Urothelium cell line (cell line): ENCODE measurements around the gene LRRC8C.
A peak's percentile ranks its signal among the peaks of the same experiment; 100 is the strongest.
"Not testable (repeated sequence)": the region's sequence is repeated elsewhere in the genome, so short reads cannot be mapped to it uniquely, and the experiment has no call there.

Experiments
- DNase-seq: peaks from one replicate; pipeline ENCODE4 v3.0.0; 2011; ENCODE audit warnings: low spot score, mixed read lengths
- FAIRE-seq: peaks from 2 replicates; lab custom pipeline; 2011; peaks lifted over from hg19 to GRCh38; lab: Jason Lieb, UNC

LRRC8C gene

DNA sequence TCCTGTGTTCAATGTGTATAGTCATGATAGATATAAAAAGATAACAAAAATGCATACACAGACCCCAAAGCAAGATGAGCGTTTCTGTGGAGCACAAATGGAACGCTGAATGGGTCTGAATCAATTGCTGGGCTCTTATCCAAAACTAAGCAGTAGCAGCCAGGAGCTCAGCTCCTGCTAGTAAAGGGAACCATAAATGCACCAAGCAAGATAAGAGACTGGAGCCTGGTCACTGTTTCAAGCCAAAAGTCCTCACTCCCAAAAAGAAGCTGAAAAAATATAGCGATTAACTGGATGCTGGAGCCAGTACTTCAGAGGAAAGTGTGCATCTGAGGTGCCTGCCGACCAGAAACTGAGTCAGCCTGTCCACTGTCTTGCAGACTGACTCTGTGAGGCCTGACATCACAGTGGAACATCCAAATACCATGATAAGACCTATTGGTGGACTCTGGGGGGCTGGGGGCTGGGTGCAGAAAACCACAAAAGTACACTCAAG is 68.9 kb downstream of the LRRC8C start:
- no peak for FAIRE-seq
- DNase-seq: no peak

DNA sequence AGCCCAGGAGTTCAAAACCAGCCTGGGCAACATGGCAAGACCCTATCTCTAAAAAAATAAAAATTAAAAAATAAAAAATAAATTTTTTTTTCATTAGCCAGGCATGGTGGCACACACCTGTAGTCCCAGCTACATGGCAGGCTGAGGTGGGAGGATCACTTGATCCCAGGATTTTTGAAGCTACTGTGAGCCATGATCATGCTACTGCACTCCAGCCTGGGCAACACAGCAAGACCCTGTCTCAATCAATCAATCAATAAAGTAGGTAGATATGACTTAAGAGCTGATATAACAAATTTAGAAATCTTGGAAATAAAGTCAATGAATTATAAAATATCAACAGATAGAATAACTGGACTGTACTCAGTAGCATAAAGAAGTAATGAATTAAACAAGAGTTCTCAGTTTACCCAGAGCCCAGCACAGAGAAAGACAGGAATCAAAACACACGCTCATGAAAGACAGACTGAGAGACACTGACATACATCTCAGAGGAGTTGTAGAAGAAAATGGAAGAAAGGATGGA is 69.7 kb downstream of the LRRC8C start:
- FAIRE-seq (no peak), DNase-seq (no peak)

DNA sequence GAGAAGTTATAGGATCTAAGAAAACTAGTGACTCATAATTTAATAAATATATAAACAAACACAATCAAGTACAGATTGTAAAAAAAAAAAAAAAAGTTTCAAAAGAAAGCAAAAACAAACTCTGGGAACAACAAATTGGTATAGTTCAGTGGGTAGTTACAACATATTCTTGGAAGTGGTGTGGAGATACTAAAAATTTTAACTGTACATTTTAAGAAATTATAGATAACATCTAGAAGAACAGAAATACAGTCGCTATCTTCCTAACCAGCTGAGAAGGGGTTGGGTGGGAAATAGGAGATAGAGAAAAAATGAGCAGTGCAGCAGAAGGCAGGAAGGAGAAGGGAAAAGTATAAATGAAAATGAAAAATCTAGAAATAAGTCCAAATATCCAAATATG is 70.5 kb downstream of the LRRC8C start:
- no peak for FAIRE-seq

DNA sequence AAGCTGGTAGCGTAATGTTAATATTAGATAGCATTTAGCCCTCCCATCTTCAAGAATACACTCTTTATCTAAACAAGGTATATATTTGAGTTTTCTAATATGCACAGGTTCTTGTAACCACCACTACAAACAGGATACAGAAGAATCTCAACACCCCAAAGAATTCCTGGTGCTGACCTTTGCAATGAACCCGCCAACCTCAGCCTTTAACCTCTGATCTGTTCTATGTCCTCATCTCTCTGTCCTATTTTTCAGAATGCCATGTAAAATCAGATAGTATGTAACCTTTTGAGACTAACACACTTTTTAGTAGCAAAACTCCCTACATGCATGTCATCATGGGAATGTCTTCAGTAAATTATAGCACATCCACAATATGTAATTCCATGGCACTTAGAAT is 71.1 kb downstream of the LRRC8C start:
- FAIRE-seq (no peak), DNase-seq (no peak)

More for the DNA sequence above, 70.5 kb downstream of the LRRC8C start:
- no peak for DNase-seq

DNA sequence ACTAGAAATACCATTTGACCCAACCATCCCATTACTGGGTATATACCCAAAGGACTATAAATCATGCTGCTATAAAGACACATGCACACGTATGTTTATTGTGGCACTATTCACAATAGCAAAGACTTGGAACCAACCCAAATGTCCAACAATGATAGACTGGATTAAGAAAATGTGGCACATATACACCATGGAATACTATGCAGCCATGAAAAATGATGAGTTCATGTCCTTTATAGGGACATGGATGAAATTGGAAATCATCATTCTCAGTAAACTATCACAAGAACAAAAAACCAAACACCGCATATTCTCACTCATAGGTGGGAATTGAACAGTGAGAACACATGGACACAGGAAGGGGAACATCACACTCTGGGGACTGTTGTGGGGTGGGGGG is 72.0 kb downstream of the LRRC8C start:
- not testable (repeated sequence) for DNase-seq

DNA sequence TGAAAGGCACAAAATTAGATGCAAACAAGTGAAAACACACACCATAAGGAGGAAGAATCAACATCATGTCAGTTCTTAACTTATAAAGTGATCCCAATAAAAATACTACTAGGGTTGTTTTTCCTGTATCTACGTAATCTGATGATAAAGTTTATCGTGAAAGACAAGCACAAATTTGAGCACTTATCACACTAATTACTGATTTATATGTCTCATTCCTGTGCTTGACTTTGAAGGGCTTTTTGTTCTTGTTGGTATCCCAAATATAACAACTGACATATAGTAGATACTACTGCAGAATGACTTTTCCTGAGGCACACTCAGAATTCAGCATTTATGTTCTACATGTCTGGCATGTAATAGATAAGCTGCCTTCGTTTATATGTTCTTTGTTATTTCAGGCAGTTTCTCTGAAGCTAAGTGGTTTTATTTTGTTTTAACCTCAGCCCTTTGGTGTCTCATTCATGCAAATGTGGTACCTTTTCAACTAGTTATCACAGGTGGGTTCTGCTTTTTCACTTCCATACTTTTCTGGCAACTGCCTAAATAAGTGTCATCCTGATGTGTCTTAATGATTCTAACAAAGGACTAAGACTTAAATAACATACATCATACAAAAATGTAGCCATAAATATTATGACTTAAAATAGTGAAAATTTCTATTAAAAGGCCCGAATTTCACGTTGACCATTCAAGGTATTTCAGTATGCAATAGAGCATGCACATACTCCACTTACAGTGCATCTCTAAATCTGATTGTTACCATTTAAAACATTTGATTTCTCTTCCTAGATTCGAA is 73.2 kb downstream of the LRRC8C start:
- FAIRE-seq (no peak), DNase-seq (no peak)

More for the DNA sequence above, 72.0 kb downstream of the LRRC8C start:
- FAIRE-seq: not testable (repeated sequence)

DNA sequence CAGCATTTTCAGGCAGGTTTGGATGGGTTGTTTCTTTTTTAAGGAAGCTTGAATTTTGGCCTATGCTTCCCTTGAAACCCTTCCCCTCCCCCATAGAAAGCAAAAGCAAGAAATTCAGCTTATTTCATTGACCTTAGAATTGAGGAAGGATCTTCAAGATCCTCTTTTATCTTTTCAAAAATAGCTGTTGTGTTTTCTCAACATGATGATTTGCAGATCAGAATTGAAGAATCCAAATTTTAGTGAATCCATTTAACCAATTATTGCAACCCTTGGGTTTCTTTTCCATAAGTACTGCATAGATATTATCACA is 73.7 kb downstream of the LRRC8C start:
- FAIRE-seq (no peak), DNase-seq (no peak)

DNA sequence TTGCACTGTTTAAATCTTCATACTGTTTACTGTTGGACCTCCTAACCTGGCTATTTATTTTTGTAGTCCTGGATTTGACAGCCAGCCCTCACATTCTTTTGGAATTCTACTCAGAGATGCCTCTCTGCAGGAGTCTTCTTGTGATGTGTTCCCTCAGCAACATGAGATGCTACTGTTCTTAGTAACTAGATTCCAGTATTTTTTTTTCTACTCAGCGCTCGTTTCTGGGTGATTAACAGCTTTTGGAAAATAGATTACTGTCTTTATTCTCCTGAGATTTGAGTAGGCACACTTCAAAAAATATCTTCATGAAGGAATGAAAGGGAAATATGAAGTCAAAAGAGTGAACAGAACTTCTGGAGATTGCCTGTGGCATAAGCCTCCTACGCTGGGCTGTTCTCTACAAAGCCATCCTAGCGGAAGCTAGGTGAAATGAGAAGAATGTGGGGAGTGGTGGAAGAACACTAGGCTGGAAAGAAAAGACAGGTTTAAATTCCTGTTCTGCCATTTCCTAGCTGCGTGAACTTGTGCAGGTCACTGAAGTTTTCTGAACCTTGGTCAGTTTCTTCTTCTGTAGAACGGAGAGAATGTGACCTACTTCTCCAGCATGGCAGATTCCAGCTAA is 75.9 kb downstream of the LRRC8C start:
- FAIRE-seq (no peak), DNase-seq (peak; percentile 17)

DNA sequence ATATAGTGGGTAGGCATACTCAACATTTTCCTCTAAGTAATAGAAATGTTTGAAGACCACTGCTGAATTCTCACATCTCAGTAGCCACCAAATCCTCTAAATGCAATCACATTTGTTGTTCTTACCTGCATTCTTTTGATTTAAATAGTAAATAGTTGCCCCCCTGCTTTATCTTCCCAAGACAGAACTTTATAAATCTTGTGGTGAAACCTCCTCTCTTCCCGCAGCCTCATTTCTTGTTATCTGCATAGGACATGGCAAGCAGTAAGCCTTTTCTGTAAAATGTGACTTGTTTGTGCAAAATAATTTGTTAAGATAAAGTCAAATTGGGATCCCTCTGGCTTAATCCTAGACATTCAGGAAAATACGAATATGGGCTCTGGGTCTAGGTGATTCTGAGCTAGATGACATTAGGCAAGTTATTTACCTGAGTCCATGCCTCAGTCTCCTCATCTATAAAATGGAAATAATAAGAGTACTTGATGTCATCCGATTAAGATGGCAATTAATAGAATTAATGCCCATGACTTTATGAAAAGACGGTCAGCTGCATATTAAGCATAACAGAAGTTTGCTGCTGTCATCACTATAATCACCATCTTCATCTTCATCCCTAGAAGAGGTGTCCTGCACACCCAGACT is 77.7 kb downstream of the LRRC8C start:
- DNase-seq: no peak
- no peak for FAIRE-seq

DNA sequence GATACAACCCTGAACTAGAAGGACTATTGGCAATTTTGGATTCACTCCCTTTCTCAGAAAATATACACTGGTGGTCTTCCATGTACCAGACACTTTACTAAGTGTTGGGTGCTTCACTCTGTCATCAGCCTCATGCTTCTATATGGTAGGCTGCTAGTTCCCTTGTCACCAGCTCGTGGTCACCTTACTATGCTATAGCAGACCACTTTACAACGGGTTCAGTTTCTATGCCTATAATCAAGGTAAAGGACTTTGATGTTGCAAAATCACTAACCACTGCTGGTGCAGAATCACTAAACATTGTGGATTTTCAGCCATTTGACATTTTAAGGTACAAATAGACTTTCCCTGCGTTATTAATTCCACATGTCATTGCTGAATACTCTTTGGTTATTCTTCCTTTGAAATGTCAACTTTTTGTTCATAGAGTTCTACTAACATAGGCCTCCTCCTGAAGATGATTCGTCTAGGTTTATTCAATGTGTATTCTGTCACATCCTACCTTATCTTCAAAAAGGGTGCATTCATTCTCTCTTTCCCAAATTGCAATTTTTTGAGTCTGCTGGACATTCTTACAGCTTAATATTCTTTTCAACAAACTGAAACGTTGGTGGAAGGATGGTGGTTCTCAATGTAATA is 78.3 kb downstream of the LRRC8C start:
- FAIRE-seq (no peak), DNase-seq (no peak)

DNA sequence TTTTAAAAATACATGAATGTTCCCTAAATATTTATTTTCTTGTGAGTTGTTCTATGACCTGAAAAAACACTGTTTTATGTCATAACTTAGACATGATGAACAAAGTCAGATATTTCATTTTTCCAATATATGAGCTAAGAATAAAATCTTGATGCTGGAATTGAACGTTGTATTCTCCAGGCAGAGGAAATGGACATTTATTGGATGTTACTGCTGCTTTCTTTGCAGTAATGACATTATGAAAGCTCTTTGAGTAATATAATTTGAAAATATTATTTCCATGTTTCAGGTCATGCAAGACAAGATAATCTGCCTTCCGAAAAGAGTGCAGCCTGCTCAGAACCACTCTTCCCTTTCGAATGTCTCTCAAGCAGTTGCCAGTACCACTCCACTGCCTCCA is 79.5 kb downstream of the LRRC8C start:
- FAIRE-seq: no peak
- DNase-seq: no peak

DNA sequence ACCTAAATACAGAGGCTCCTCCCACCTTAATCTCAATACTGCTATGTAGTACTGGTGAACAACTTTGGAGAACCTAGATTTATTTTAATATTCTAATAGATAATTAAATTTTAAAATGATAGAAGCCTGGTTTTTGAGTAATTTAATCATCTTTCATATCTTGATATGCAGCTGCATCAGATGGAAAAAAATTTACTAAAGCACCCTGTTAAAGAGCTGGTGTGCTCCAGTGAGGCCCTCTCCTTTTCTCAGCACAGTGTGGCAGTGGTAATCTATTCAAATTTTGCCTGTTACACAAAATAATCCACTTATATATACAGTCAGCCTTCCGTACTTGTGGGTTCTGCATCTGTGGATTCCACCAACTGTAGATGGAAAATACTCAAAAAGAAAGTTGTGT is 82.8 kb downstream of the LRRC8C start:
- no peak for FAIRE-seq
- no peak for DNase-seq

DNA sequence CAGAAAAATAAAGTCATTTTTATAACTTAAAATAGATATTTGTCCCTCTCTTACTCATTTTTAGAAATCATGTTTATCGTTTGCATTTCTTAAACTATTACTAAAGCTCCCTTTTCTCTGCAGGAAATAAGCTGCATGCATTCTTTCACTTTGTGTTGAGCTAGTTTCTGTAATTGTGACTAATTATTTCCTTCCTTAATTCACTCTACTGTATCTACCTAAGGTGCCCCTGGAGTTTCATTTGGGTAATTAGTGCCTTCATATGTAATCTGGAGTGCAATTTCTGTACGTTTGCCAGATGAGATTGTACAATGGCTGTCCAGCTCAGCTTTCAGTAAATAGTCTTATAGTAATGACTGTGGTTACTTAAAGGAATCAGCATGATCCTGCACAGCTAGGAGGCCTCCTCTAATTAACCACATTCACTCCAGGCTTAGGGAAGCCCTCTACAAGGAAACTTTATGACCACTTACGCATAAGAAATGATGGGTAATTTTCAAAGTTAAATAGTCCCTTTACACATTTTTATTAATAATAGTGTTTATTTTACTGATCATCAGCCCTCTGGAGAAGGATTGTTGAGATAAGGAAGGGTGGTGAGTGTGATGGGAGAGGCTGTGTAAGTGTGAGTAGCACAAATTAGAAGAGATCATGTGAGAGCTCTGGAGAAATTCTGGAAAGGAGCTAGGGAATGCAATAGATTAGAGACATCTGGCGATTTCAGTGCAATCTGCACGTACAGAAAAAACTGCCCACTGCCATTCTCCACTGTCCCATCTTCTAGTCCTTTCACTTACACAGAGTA is 86.8 kb downstream of the LRRC8C start:
- DNase-seq: no peak

DNA sequence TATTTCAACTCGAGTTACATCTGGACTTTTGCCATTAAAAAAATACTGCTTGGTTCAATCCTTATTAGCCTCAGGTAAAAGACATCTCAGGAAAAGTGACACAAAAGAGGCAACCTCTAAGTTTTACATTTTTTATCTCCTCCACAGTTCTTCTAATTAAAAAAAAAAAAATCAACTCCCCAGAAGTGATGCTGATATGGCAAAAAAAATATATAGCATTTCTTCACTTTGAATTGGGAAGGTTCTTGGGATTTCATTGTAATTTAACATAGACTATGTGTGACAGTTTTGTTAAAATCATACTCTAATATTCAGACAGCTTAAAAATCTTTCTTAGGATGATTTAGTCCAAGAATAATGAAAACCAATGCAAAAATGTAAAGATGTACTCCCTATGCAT is 87.9 kb downstream of the LRRC8C start:
- FAIRE-seq (no peak), DNase-seq (no peak)

More for the DNA sequence above, 86.8 kb downstream of the LRRC8C start:
- no peak for FAIRE-seq

DNA sequence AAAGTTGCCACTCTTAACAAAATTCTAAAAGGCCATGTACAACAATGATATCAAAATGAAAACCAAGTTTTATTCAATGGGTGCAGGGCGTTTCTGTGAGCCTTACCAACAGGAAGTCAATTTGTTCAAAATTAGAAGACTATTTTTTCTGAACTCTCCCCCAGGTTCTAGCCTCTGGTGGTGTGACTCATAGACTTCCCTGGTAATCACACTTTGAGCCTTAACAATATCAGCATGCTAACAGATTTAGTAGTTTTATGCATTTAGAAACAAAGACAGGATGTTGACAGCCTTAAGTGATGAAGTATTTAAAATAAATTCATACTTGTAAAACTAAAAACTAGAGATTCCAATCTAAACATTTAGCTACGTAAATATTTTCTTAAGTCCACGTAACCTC is 88.4 kb downstream of the LRRC8C start:
- DNase-seq (no peak), FAIRE-seq (no peak)

DNA sequence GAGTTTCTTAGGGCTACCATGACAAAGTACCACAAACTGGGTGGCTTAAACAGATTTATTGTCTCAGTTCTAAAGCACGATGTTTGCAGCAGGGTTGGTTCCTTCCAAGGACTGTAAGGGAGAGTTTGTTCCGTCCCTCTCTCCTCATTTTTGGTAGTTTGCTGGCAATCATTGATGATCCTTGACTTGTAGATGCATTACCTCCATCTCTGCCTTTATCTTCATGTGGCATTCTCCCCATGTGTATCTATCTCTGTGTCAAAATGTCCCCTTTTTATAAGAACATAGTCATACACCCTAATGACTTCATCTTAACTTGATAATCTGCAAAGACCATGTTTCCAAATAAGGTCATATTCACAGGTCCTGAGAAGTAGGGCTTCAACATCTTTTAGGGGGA is 90.2 kb downstream of the LRRC8C start:
- DNase-seq: no peak
- FAIRE-seq: no peak

DNA sequence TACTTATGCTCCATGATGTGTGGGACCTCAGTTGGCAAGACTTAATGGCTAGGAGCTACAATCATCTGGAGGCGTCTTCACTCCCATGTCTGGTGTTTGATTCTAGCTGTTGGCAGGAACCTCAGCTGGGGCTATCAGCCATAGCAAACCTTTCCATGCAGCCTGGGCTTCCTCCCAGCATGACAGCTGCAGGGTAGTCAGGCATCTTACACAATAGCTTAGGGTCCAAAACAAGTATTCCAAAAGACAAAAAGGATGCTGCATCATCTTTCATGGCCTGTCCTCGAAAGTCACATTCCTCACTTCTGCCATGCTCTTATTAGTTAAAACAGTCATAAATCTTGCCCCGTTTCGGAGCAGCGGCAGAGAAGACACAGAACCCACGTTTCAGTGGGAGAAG is 90.9 kb downstream of the LRRC8C start:
- DNase-seq (no peak), FAIRE-seq (no peak)

DNA sequence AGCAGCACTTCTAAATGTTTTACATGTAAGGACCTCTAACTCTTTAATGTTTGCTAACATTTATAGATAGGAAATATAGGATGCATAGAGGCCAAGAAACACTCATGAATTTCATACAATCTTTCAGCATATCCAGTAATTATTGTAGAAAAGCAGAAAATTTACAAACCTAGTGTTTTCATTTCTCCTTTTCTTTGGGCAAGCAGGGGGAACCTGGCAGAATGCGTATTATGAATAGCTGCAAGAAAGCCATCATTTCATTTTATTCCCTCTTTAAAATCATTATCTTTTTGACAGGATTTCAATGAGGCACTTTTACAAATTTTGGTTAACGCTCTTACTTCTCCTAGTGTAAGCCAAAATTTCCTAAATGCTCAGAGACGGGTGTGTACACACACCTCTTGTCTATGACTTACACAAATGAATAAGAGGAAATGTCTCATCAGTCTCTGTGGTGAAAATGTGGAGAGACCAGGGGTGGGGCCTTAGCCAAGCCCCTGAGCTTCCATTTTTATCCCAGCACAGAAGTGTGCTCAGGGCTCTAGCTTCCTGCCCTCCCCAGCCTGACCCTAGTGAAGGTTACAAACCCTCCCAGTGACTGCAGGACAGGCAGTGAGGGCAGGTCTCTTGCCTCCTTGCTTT is 91.6 kb downstream of the LRRC8C start:
- no peak for DNase-seq
- no peak for FAIRE-seq

DNA sequence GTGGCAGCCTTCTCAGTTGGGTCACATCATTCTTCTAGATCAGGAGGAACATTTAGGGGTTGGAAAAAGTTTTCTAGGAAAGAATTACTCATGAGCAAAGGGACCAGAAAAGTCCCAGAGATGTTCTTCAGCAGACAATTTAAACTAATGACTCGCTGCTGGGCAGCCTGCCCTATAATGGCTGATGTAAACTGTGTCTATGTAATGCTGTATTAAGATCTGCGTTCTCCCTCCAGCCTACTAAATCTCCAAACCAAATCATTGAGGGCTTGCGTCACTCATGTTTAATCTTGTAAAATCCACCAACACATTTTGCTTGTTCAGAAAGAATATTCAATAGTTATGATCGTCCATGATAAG is 92.1 kb downstream of the LRRC8C start:
- no peak for FAIRE-seq
- DNase-seq: no peak

DNA sequence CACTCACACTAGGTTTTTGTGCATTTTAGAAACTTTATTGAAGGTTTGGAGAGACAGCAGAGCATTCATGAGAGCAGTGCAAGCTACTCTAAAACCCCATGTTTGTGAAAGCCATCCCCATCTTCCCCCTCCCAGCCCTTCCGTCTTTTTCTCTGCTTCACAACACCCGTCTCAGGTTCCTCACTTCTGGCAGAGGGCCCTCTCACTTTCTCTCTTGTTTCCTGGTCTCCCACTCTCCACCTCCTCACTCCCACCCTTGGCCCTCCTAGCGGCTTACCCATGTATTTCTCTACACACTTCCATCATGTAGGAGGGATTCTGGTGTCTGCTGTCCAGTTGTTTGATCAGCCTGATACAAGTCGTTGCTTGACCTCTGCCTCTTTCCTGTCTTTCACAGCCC is 92.7 kb downstream of the LRRC8C start:
- no peak for DNase-seq
- FAIRE-seq: no peak
